ENCODE data around the gene MMP27. TPM values are rescaled to one million over a fixed set of nuclear protein-coding genes. Genes with fewer than 3 reads are reported as not detected.

MMP27 gene
- total RNA-seq, 5 donors from 2014 or later (not counting 1 experiment from before 2014, with no cell fraction given), result not detected

DNA sequence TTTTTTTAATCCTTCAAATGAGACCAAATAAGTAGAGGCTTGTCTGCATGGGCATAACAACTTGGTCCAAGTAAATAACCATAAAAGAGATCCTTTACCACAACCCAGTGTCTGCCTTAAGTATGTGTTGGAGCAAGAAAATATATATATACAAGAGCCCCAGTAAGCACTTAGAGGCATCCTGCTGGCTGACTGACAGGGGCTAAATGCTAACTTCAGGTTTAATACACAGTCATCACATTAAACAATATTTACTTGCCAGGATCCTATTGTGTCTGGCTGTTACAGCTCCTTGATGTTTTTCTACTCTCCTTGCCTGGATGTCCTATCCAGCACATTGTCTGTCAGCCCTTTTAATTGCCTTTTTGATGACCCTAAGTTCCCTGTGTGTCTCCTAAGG, 43.0 kb downstream of the MMP27 start:
- H3K36me3 ChIP-seq (ENCODE audit: control insufficient read depth in 2 of 2, extremely low read depth in 1 of 2, insufficient read depth in 1 of 2, low read length in 1 of 2), result no peaks in the 10 kb centered on the region
- H3K4me3 ChIP-seq (ENCODE audit: control insufficient read depth in 1 of 2, extremely low read depth in 1 of 2, low read length in 1 of 2), result no peak overlapping the region
- CTCF ChIA-PET, result no interaction called here
- no peaks in the 10 kb centered on the region for H3K9me3 Mint-ChIP-seq
- peaks cover 0 to 3% of the 10 kb centered on the region in 2 experiments for H3K27me3 ChIP-seq (replicated peaks in 1 of 2; ENCODE audit: control insufficient read depth in 2 of 2, extremely low read depth in 1 of 2, insufficient read depth in 2 of 2, low read length in 1 of 2)
- peaks cover 0 to 5% (median 1%) of the 10 kb centered on the region in 3 donors for H3K4me1 Mint-ChIP-seq
- H3K4me3 Mint-ChIP-seq, result no peak overlapping the region
- peaks cover 0 to 4% of the 10 kb centered on the region in 2 experiments for H3K4me1 ChIP-seq (ENCODE audit: control insufficient read depth in 1 of 2, extremely low read depth in 1 of 2, insufficient read depth in 2 of 2, low read length in 2 of 2)
- H3K36me3 Mint-ChIP-seq, result no peaks in the 10 kb centered on the region
- no peak overlapping the region for H3K27ac Mint-ChIP-seq
- ATAC-seq (replicated peaks in 1 of 4), result no peak
- peaks cover 14 to 15% of the 10 kb centered on the region in 2 donors for H3K27me3 Mint-ChIP-seq
- no peaks in the 10 kb centered on the region for H3K9me3 ChIP-seq
- DNase-seq, result no peak
- POLR2A ChIA-PET, result no interaction called here
- no peak overlapping the region for H3K27ac ChIP-seq (ENCODE audit: low read length)

DNA sequence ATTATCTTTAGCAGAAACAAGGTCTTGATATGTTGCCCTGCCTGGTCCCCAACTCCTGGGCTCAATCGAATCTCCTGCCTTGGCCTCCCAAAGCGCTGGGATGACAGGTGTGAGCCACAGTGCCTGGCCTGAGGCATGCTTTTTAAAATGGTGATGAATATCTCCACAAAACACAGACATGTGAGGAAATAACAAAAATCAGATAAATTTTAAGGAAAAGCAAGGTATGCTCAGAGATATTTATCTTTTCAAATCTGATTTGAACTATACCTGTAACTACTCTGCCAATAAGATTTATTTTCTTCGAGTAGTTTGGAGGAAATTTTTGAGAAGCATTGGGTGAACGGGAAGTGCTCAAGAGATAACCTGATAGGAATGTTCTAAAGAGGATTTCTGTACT, 44.5 kb downstream of the MMP27 start:
- H3K27ac ChIP-seq (ENCODE audit: low read length), result no peak overlapping the region
- ATAC-seq (replicated peaks in 1 of 4) (no peak), DNase-seq (no peak)
- no peaks in the 10 kb centered on the region for H3K9me3 ChIP-seq
- peaks cover 0 to 3% of the 10 kb centered on the region in 2 experiments for H3K27me3 ChIP-seq (replicated peaks in 1 of 2; ENCODE audit: control insufficient read depth in 2 of 2, extremely low read depth in 1 of 2, insufficient read depth in 2 of 2, low read length in 1 of 2)
- POLR2A ChIA-PET, result no interaction called here
- Mint-ChIP-seq H3K27me3 (peaks cover 19 to 22% of the 10 kb centered on the region in 2 donors), H3K27ac (no peak overlapping the region), H3K4me3 (no peak overlapping the region), H3K9me3 (no peaks in the 10 kb centered on the region), H3K4me1 (peaks cover 0 to 1% (median under 1%) of the 10 kb centered on the region in 3 donors), H3K36me3 (no peaks in the 10 kb centered on the region)
- no peak overlapping the region for H3K4me3 ChIP-seq (ENCODE audit: control insufficient read depth in 1 of 2, extremely low read depth in 1 of 2, low read length in 1 of 2)
- H3K36me3 ChIP-seq (ENCODE audit: control insufficient read depth in 2 of 2, extremely low read depth in 1 of 2, insufficient read depth in 1 of 2, low read length in 1 of 2), result no peaks in the 10 kb centered on the region
- peaks cover 0 to under 1% of the 10 kb centered on the region in 2 experiments for H3K4me1 ChIP-seq (ENCODE audit: control insufficient read depth in 1 of 2, extremely low read depth in 1 of 2, insufficient read depth in 2 of 2, low read length in 2 of 2)
- no CpG with 5 or more reads among the region's 4 CpGs for WGBS (ENCODE audit: insufficient coverage)
- CTCF ChIA-PET, result no interaction called here

DNA sequence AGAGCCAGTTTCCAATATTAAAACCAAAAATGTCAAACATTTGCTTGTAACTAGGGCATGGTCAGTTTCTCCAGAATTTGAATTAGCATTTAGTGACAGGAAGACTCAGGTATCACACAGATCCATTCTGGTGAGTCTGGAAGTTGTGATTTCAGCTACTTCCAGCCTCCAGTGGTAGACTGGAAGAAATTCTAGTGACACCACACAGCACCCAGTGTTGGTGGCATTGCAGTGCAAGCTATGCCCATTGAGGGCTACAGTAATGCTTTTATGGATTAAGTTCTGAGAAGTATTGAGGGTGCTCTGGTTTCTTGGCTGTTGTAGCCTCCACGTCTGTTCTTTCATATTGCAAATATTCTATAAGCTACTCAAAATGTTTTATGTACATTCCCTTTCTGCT, 49.0 kb downstream of the MMP27 start:
- Histone ChIP-seq H3K4me3 (ENCODE audit: control insufficient read depth in 1 of 2, extremely low read depth in 1 of 2, low read length in 1 of 2) (no peak overlapping the region), H3K36me3 (ENCODE audit: control insufficient read depth in 2 of 2, extremely low read depth in 1 of 2, insufficient read depth in 1 of 2, low read length in 1 of 2) (no peaks in the 10 kb centered on the region), H3K4me1 (ENCODE audit: control insufficient read depth in 1 of 2, extremely low read depth in 1 of 2, insufficient read depth in 2 of 2, low read length in 2 of 2) (no peaks in the 10 kb centered on the region), H3K9me3 (no peaks in the 10 kb centered on the region), H3K27me3 (replicated peaks in 1 of 2; ENCODE audit: control insufficient read depth in 2 of 2, extremely low read depth in 1 of 2, insufficient read depth in 2 of 2, low read length in 1 of 2) (peaks cover 0 to 3% of the 10 kb centered on the region in 2 experiments), H3K27ac (ENCODE audit: low read length) (no peak overlapping the region)
- peaks cover 28% of the 10 kb centered on the region in 2 donors for H3K27me3 Mint-ChIP-seq
- ChIA-PET CTCF (interaction anchor here in 1 of 2 donors (0.8 kb wide), 1 partner anchor 10 kb away, joined by 3 read pairs; no protein-coding TSS in a partner anchor), POLR2A (no interaction called here)
- H3K36me3 Mint-ChIP-seq, result no peaks in the 10 kb centered on the region
- H3K4me3 Mint-ChIP-seq, result no peak overlapping the region
- peaks cover 0 to 4% (median 2%) of the 10 kb centered on the region in 3 donors for H3K9me3 Mint-ChIP-seq
- no peak overlapping the region for H3K27ac Mint-ChIP-seq
- H3K4me1 Mint-ChIP-seq, result no peaks in the 10 kb centered on the region
- no peak for ATAC-seq (replicated peaks in 1 of 4)
- no CpG with 5 or more reads among the region's 1 CpG for WGBS (ENCODE audit: insufficient coverage)
- DNase-seq, result no peak

DNA sequence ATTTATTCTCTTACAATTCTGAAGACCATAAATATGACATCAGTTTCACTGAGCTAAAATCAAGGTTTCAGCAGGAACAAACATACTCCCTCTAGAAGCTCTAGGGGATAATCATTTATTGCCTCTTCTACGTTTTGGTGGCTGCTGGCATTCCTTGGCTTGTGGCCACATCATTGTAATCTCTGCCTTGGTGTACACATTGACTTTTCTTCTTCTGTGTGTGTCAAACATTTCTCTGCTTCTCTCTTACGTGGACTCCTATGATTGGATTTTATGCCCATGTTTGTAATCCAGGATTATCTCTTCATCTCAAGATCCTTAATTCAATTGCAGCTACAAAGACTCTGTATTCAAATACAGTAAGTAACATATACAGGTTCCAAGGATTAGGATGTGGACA, 50.0 kb downstream of the MMP27 start:
- Mint-ChIP-seq H3K4me1 (no peaks in the 10 kb centered on the region), H3K9me3 (peaks cover 0 to 4% (median 2%) of the 10 kb centered on the region in 3 donors), H3K36me3 (no peaks in the 10 kb centered on the region), H3K4me3 (no peak overlapping the region), H3K27ac (no peak overlapping the region), H3K27me3 (peaks cover 30 to 32% of the 10 kb centered on the region in 2 donors)
- DNase-seq (no peak), ATAC-seq (replicated peaks in 1 of 4) (no peak)
- ChIA-PET POLR2A (no interaction called here), CTCF (interaction anchor here (0.6 to 2.8 kb wide), 2 partner anchors 11 to 12 kb away, joined by 3 to 9 read pairs; no protein-coding TSS in a partner anchor)
- no peaks in the 10 kb centered on the region for H3K36me3 ChIP-seq (ENCODE audit: control insufficient read depth in 2 of 2, extremely low read depth in 1 of 2, insufficient read depth in 1 of 2, low read length in 1 of 2)
- no peaks in the 10 kb centered on the region for H3K27me3 ChIP-seq (replicated peaks in 1 of 2; ENCODE audit: control insufficient read depth in 2 of 2, extremely low read depth in 1 of 2, insufficient read depth in 2 of 2, low read length in 1 of 2)
- no peaks in the 10 kb centered on the region for H3K4me1 ChIP-seq (ENCODE audit: control insufficient read depth in 1 of 2, extremely low read depth in 1 of 2, insufficient read depth in 2 of 2, low read length in 2 of 2)
- H3K27ac ChIP-seq (ENCODE audit: low read length), result no peak overlapping the region
- no peaks in the 10 kb centered on the region for H3K9me3 ChIP-seq
- WGBS (ENCODE audit: insufficient coverage), result 63% methylated on average over 1 of the region's 2 CpGs
- no peak overlapping the region for H3K4me3 ChIP-seq (ENCODE audit: control insufficient read depth in 1 of 2, extremely low read depth in 1 of 2, low read length in 1 of 2)

- Histone ChIP-seq H3K4me1 (ENCODE audit: control insufficient read depth in 1 of 2, extremely low read depth in 1 of 2, insufficient read depth in 2 of 2, low read length in 2 of 2) (no peaks in the 10 kb centered on the region), H3K36me3 (ENCODE audit: control insufficient read depth in 2 of 2, extremely low read depth in 1 of 2, insufficient read depth in 1 of 2, low read length in 1 of 2) (no peaks in the 10 kb centered on the region), H3K9me3 (no peaks in the 10 kb centered on the region), H3K4me3 (ENCODE audit: control insufficient read depth in 1 of 2, extremely low read depth in 1 of 2, low read length in 1 of 2) (no peak overlapping the region), H3K27ac (ENCODE audit: low read length) (no peak overlapping the region), H3K27me3 (replicated peaks in 1 of 2; ENCODE audit: control insufficient read depth in 2 of 2, extremely low read depth in 1 of 2, insufficient read depth in 2 of 2, low read length in 1 of 2) (no peaks in the 10 kb centered on the region)
- H3K27ac Mint-ChIP-seq, result no peak overlapping the region
- no peak overlapping the region for H3K4me3 Mint-ChIP-seq
- DNase-seq (no peak), ATAC-seq (replicated peaks in 1 of 4) (no peak)
- WGBS (ENCODE audit: insufficient coverage), result 83% methylated on average over 1 of the region's 1 CpG
- peaks cover 36 to 38% of the 10 kb centered on the region in 2 donors for H3K27me3 Mint-ChIP-seq
- no peaks in the 10 kb centered on the region for H3K36me3 Mint-ChIP-seq
- ChIA-PET CTCF (interaction anchor here (0.6 to 2.8 kb wide), 2 partner anchors 11 kb away, joined by 3 to 9 read pairs; no protein-coding TSS in a partner anchor), POLR2A (no interaction called here)
- no peaks in the 10 kb centered on the region for H3K4me1 Mint-ChIP-seq
- H3K9me3 Mint-ChIP-seq, result peaks cover 0 to 4% (median 2%) of the 10 kb centered on the region in 3 donors
Observed at GRCh38 chr11:102654761-102655160, 50.8 kb downstream of the MMP27 start.

GRCh38 chr11:102653744-102654291, 51.8 kb downstream of the MMP27 start:
- 88% methylated on average over 12 of the region's 16 CpGs for WGBS (ENCODE audit: insufficient coverage)
- DNase-seq (no peak), ATAC-seq (replicated peaks in 1 of 4) (no peak)
- POLR2A ChIA-PET, result no interaction called here
- Histone ChIP-seq H3K36me3 (ENCODE audit: control insufficient read depth in 2 of 2, extremely low read depth in 1 of 2, insufficient read depth in 1 of 2, low read length in 1 of 2) (no peaks in the 10 kb centered on the region), H3K4me3 (ENCODE audit: control insufficient read depth in 1 of 2, extremely low read depth in 1 of 2, low read length in 1 of 2) (no peak overlapping the region), H3K9me3 (no peaks in the 10 kb centered on the region), H3K27ac (ENCODE audit: low read length) (no peak overlapping the region), H3K4me1 (ENCODE audit: control insufficient read depth in 1 of 2, extremely low read depth in 1 of 2, insufficient read depth in 2 of 2, low read length in 2 of 2) (no peaks in the 10 kb centered on the region), H3K27me3 (replicated peaks in 1 of 2; ENCODE audit: control insufficient read depth in 2 of 2, extremely low read depth in 1 of 2, insufficient read depth in 2 of 2, low read length in 1 of 2) (no peaks in the 10 kb centered on the region)
- Mint-ChIP-seq H3K27ac (no peak overlapping the region), H3K36me3 (no peaks in the 10 kb centered on the region), H3K4me3 (no peak overlapping the region), H3K27me3 (peaks cover 33 to 34% of the 10 kb centered on the region in 2 donors), H3K9me3 (peaks cover 0 to 4% (median 2%) of the 10 kb centered on the region in 3 donors), H3K4me1 (no peaks in the 10 kb centered on the region)
- CTCF ChIA-PET, result interaction anchor here in 1 of 2 donors (2.8 kb wide), 1 partner anchor 12 kb away, joined by 9 read pairs; no protein-coding TSS in a partner anchor
